ENCODE results near the gene RALGAPA2.

The RALGAPA2 gene

DNA sequence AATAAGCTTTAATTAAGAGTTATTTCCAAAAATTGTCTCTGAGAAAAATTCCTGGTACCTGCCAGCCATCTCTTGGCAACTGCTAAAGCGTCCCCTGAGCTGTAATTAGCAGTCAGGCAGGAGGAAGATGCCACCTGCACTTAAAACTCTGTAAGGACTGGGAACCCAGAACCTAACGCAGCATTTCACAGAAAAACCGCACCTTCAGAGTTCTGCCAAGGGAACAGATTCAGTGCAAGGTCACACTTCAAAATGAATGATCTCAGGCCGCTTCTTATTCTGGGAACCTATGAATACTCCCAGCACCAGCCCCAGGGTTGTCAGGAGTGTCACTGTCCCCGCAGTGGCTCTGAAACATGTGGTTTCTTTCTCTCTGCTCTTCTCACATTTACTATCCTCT, 307.8 kb downstream of the RALGAPA2 start:
- DNase-seq (ENCODE audit: low read depth): no peak
- TF ChIP-seq, protein P1, sequence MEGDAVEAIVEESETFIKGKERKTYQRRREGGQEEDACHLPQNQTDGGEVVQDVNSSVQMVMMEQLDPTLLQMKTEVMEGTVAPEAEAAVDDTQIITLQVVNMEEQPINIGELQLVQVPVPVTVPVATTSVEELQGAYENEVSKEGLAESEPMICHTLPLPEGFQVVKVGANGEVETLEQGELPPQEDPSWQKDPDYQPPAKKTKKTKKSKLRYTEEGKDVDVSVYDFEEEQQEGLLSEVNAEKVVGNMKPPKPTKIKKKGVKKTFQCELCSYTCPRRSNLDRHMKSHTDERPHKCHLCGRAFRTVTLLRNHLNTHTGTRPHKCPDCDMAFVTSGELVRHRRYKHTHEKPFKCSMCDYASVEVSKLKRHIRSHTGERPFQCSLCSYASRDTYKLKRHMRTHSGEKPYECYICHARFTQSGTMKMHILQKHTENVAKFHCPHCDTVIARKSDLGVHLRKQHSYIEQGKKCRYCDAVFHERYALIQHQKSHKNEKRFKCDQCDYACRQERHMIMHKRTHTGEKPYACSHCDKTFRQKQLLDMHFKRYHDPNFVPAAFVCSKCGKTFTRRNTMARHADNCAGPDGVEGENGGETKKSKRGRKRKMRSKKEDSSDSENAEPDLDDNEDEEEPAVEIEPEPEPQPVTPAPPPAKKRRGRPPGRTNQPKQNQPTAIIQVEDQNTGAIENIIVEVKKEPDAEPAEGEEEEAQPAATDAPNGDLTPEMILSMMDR (IDR thresholded peaks at IDR 0.05; ENCODE audit: control insufficient read depth, insufficient read depth, low read depth, low read length, missing control alignments): no peak

DNA sequence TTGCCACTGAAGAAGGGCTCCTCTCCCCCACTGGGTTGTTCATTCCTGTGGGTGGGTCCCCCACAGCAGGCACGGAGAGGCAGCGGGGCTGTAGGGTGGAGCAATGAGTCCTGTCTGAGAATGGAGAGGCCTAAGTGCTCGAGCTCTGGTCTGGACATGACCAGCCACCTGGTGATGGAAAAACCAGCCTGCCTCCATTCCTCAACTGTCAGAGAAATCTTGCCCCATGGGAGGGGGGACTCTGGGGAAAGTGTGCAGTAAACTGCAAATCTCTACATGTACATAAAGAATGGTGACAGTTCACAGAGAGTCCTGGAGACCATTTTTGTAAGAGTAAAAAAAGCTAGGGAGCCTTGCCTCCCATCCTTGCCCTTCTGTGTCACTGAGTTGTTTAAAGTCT, 310.5 kb downstream of the RALGAPA2 start:
- DNase-seq (ENCODE audit: low read depth): no peak
- no peak overlapping the region for H3K4me3 ChIP-seq (ENCODE audit: control insufficient read depth, low read depth, low read length)
- TF ChIP-seq, protein P1 (IDR thresholded peaks at IDR 0.05; ENCODE audit: control insufficient read depth, insufficient read depth, low read depth, low read length, missing control alignments): no peak

More for the DNA sequence above, 307.8 kb downstream of the RALGAPA2 start:
- no peak overlapping the region for H3K4me3 ChIP-seq (ENCODE audit: control insufficient read depth, low read depth, low read length)

DNA sequence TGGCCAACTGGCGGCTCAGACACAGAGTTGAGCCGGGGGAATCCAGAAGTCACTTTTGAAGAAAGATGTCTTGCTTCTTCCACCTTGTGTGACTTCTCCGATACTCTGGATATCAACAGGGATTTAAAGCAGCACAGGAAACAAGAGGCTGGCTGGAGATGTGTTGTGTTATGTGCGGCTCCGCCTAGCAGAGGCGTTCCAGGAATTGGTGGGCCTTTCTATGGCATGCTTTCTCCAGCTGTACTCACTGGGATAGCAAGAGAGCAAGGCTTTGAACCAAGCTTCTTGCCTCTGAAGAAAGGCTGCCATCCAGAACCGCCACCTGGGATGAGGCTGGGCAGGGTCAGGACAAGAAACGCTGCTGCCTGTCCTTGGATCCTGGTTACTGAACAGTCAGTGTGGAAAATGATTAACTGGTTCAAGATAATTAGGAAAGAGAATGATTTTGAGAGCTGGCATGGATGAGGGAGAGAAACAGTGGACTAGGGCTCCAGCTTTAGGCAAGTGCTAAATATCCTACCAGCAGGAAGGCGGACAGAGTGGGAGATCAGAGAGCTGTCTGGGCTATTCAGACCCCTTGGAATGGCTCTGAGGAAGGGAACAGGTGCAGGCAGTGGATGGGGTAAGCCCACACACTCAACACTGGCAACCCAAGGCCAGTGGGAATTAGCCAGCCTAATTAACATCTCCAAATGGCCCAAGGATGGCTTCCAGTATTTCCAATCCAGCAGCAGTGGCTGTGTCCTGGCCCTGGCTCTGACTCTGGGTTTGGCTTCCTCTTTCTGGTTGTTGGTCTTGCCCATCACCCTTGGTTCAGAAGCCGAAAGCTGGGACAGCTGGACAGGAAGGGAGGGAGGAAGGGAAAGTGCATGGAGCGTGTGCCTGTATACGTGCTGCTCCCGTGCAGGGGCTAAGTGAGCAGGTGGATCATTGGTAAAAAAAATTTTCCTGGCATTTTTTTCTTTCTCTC, 312.6 kb downstream of the RALGAPA2 start:
- TF ChIP-seq, protein P1 (IDR thresholded peaks at IDR 0.05; ENCODE audit: control insufficient read depth, insufficient read depth, low read depth, low read length, missing control alignments): no peak
- H3K4me3 ChIP-seq (ENCODE audit: control insufficient read depth, low read depth, low read length): no peak overlapping the region
- no peak for DNase-seq (ENCODE audit: low read depth)

DNA sequence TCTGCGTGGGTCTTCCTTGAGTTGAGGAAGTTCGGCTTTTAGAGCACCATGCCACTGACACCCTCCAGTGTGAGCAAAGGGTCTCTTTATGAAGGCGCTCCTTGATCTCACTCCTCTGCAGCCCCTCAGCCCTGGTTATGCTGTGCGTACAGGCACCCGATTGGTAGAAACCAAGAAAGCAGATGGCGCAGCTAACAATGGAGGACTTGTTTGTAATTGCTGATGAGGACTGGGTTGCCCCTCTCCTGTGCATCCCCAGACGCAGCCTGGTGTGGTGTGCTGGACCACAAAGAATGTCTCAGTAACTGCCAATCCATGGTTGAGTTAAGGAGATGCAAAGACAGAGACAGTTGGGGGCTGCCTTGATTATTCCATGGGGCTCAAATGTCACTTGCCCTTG, 314.3 kb downstream of the RALGAPA2 start:
- no peak for DNase-seq (ENCODE audit: low read depth)
- H3K4me3 ChIP-seq (ENCODE audit: control insufficient read depth, low read depth, low read length): no peak overlapping the region
- TF ChIP-seq, protein P1 (IDR thresholded peaks at IDR 0.05; ENCODE audit: control insufficient read depth, insufficient read depth, low read depth, low read length, missing control alignments): no peak

DNA sequence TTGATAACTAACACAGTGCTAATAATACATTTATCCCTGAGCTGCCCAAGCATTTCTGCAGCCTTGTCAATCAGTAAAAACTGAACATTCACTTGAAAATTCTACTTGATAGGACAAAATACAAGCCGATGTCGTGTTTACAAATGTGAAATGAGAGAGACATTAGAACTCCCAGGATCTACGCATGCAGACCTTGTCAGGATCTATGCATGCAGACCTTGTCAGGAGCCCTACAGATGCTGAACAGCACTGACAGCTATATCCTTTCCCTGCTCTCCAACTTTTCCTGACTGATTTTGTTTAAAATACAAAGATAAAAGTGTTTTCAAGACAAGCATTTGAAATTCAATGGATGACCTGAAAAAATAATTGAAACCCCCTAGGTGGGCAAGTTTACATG, 315.6 kb downstream of the RALGAPA2 start:
- TF ChIP-seq, protein P1 (IDR thresholded peaks at IDR 0.05; ENCODE audit: control insufficient read depth, insufficient read depth, low read depth, low read length, missing control alignments): no peak
- no peak overlapping the region for H3K4me3 ChIP-seq (ENCODE audit: control insufficient read depth, low read depth, low read length)
- DNase-seq (ENCODE audit: low read depth): no peak

DNA sequence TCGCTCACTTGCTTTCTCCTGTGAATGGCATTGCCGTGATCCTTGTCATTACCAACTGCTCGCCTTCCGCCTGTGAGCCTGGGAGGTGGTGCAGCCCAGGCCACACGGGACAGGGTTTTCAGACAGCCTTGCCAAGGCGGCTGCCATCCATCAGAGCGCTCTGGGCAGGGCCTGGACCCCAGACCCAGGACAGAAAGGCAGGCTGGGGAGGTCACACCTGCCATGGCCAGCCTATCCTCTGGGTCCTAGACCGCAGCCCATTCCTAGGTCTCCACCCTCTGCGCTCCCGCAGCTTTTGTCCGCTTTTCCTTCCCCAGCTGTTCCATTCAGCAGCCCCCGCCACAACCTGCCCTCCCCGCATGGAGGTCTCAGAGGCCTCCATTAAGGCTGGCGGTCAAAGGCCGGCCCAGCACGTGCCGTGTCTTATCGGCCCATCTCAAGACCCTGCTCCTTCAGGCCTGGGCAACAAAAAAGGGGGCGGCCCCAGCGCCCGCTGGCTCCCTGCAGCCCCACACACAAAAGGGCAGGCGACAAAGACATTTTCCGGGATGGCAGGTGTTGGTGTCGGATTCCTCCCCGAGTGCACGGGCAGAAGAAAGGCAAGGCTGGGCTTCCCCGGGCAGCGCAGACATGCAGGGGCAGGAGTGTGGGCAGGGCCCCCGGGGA, 316.4 kb downstream of the RALGAPA2 start:
- no peak for DNase-seq (ENCODE audit: low read depth)
- H3K4me3 ChIP-seq (ENCODE audit: control insufficient read depth, low read depth, low read length): no peak overlapping the region
- TF ChIP-seq, protein P1 (IDR thresholded peaks at IDR 0.05; ENCODE audit: control insufficient read depth, insufficient read depth, low read depth, low read length, missing control alignments): no peak

All from AG09309 (cell line).